Activated CD4-positive, alpha-beta T cell treated with anti-CD3 and anti-CD28 coated beads for 36 hours (primary cell): ENCODE results near the gene WDFY2. TPM values are rescaled to one million over a fixed set of nuclear protein-coding genes. Genes with fewer than 3 reads are reported as not detected.

Experiments used
- ATAC-seq: fragments of 200-7000 bp; cut with Tn5 transposase; one replicate; pipeline ENCODE4 v1.10.0; 2021; ENCODE audit warnings: mild to moderate bottlenecking, moderate library complexity
- CTCF ChIA-PET: fragments of 350-600 bp; sonication (Branson Sonifier 250); formaldehyde crosslinking; loops from one replicate; lab custom pipeline; 2021; ENCODE audit warnings: antibody characterized with exemption; lab: Charles Lee
- POLR2A ChIA-PET: fragments of 350-600 bp; sonication (Branson Sonifier 250); formaldehyde crosslinking; loops from one replicate; lab custom pipeline; 2021; ENCODE audit warnings: antibody characterized with exemption, inconsistent platforms; lab: Charles Lee
- DNase-seq: peaks from one replicate; pipeline ENCODE4 v3.0.0-alpha.2; 2020
- H3K27ac Mint-ChIP-seq: one replicate; pipeline ENCODE4 v1.8.0; 2021; ENCODE audit warnings: mixed read lengths
- H3K27me3 Mint-ChIP-seq: one replicate; pipeline ENCODE4 v1.8.0; 2021; ENCODE audit warnings: mixed read lengths
- H3K36me3 Mint-ChIP-seq: one replicate; pipeline ENCODE4 v1.8.0; 2021; ENCODE audit warnings: low read depth, mixed read lengths
- H3K4me1 Mint-ChIP-seq: one replicate; pipeline ENCODE4 v1.8.0; 2021; ENCODE audit warnings: mixed read lengths
- H3K4me3 Mint-ChIP-seq: one replicate; pipeline ENCODE4 v1.8.0; 2021; ENCODE audit warnings: mild to moderate bottlenecking, moderate library complexity, mixed read lengths
- H3K9me3 Mint-ChIP-seq: one replicate; pipeline ENCODE4 v1.8.0; 2021; ENCODE audit warnings: low read depth, mixed read lengths
- intact Hi-C, 2 experiments: fragments of 100-400 bp; cut with DNase I in 1 of 2; cut with micrococcal nuclease in 1 of 2; formaldehyde crosslinking; loops; one replicate each; pipeline versions ENCODE4 v1.14.2 to v1.15.1; 2022 to 2024; cut with DNase I, micrococcal nuclease
- total RNA-seq, 2 experiments: library from RNA; stranded (reverse); gene quantifications; one replicate each; pipeline ENCODE4 v1.2.3, GENCODE V29; 2021

The WDFY2 gene
- total RNA-seq, 2 experiments from 2014 or later = 7.4 to 9.5 TPM

- peak; percentile 75 for DNase-seq
Measured at GRCh38 chr13:51729866-51730553, 145.7 kb downstream of the WDFY2 start.

GRCh38 chr13:51730927-51731326 is 146.7 kb downstream of the WDFY2 start:
- DNase-seq = no peak
- ATAC-seq = no peak
- intact Hi-C loops = no loop called here
- ChIA-PET POLR2A (no interaction called here), CTCF (no interaction called here)
- no peaks in the 10 kb centered on the region for H3K9me3 Mint-ChIP-seq
- H3K27me3 Mint-ChIP-seq = no peaks in the 10 kb centered on the region
- no peak overlapping the region for H3K4me3 Mint-ChIP-seq
- no peak overlapping the region for H3K27ac Mint-ChIP-seq
- H3K36me3 Mint-ChIP-seq = peaks cover 11% of the 10 kb centered on the region
- H3K4me1 Mint-ChIP-seq = peaks cover 3% of the 10 kb centered on the region

More at GRCh38 chr13:51729866-51730553, 145.7 kb downstream of the WDFY2 start:
- peaks cover 8% of the 10 kb centered on the region for H3K36me3 Mint-ChIP-seq
- ChIA-PET CTCF (interaction anchor here (0.6 to 1.2 kb wide), 2 partner anchors 11 to 66 kb away, joined by 3 to 4 read pairs; no protein-coding TSS in a partner anchor), POLR2A (no interaction called here)
- no peaks in the 10 kb centered on the region for H3K9me3 Mint-ChIP-seq
- no peaks in the 10 kb centered on the region for H3K27me3 Mint-ChIP-seq
- ATAC-seq = peak; percentile 89
- intact Hi-C loops = loop anchor here in 1 of 2 experiments (5.0 kb wide), 1 partner anchor 278 kb away; the partner anchor contains the start of gene INTS6
- peaks cover 3% of the 10 kb centered on the region for H3K4me1 Mint-ChIP-seq
- H3K27ac Mint-ChIP-seq = no peak overlapping the region
- no peak overlapping the region for H3K4me3 Mint-ChIP-seq

- no peaks in the 10 kb centered on the region for H3K9me3 Mint-ChIP-seq
- no peaks in the 10 kb centered on the region for H3K27me3 Mint-ChIP-seq
- POLR2A ChIA-PET = no interaction called here
- CTCF ChIA-PET = interaction anchor here (1.1 kb wide), 1 partner anchor 10 kb away, joined by 3 read pairs; no protein-coding TSS in a partner anchor
- DNase-seq = no peak
- no peak for ATAC-seq
- H3K4me3 Mint-ChIP-seq = no peak overlapping the region
- peaks cover 11% of the 10 kb centered on the region for H3K36me3 Mint-ChIP-seq
- H3K4me1 Mint-ChIP-seq = peaks cover 3% of the 10 kb centered on the region
- intact Hi-C loops = no loop called here
- no peak overlapping the region for H3K27ac Mint-ChIP-seq
Measured at GRCh38 chr13:51731759-51732158, 147.5 kb downstream of the WDFY2 start.

GRCh38 chr13:51733374-51734298 is 149.4 kb downstream of the WDFY2 start:
- Mint-ChIP-seq H3K9me3 (no peaks in the 10 kb centered on the region), H3K27ac (no peak overlapping the region), H3K27me3 (no peaks in the 10 kb centered on the region), H3K4me1 (peaks cover 11% of the 10 kb centered on the region), H3K36me3 (peaks cover 5% of the 10 kb centered on the region), H3K4me3 (no peak overlapping the region)
- intact Hi-C loops = no loop called here
- CTCF ChIA-PET = interaction anchor here (1.1 kb wide), 1 partner anchor 12 kb away, joined by 3 read pairs; no protein-coding TSS in a partner anchor
- no peak for DNase-seq
- POLR2A ChIA-PET = no interaction called here
- no peak for ATAC-seq

GRCh38 chr13:51734786-51735185 is 150.5 kb downstream of the WDFY2 start:
- POLR2A ChIA-PET = no interaction called here
- ATAC-seq (no peak), DNase-seq (no peak)
- CTCF ChIA-PET = no interaction called here
- intact Hi-C loops = no loop called here
- H3K4me1 Mint-ChIP-seq = peaks cover 14% of the 10 kb centered on the region
- H3K9me3 Mint-ChIP-seq = no peaks in the 10 kb centered on the region
- peaks cover 12% of the 10 kb centered on the region for H3K36me3 Mint-ChIP-seq
- H3K4me3 Mint-ChIP-seq = no peak overlapping the region
- no peak overlapping the region for H3K27ac Mint-ChIP-seq
- no peaks in the 10 kb centered on the region for H3K27me3 Mint-ChIP-seq

GRCh38 chr13:51737609-51738008 is 153.3 kb downstream of the WDFY2 start:
- POLR2A ChIA-PET = no interaction called here
- Mint-ChIP-seq H3K4me3 (no peak overlapping the region), H3K36me3 (peaks cover 20% of the 10 kb centered on the region), H3K9me3 (no peaks in the 10 kb centered on the region), H3K4me1 (peaks cover 12% of the 10 kb centered on the region), H3K27ac (no peak overlapping the region), H3K27me3 (no peaks in the 10 kb centered on the region)
- CTCF ChIA-PET = interaction anchor here (0.9 kb wide), 1 partner anchor 20 kb away, joined by 3 read pairs; no protein-coding TSS in a partner anchor
- intact Hi-C loops = no loop called here
- ATAC-seq (peak; percentile 49), DNase-seq (peak; percentile 7)

GRCh38 chr13:51738226-51738905 is 154.1 kb downstream of the WDFY2 start:
- intact Hi-C loops = no loop called here
- POLR2A ChIA-PET = no interaction called here
- ATAC-seq (peak; percentile 72), DNase-seq (no peak)
- no peaks in the 10 kb centered on the region for H3K27me3 Mint-ChIP-seq
- peaks cover 18% of the 10 kb centered on the region for H3K36me3 Mint-ChIP-seq
- CTCF ChIA-PET = interaction anchor here (0.9 kb wide), 1 partner anchor 21 kb away, joined by 3 read pairs; no protein-coding TSS in a partner anchor
- peaks cover 12% of the 10 kb centered on the region for H3K4me1 Mint-ChIP-seq
- H3K9me3 Mint-ChIP-seq = no peaks in the 10 kb centered on the region
- H3K27ac Mint-ChIP-seq = no peak overlapping the region
- no peak overlapping the region for H3K4me3 Mint-ChIP-seq

- Mint-ChIP-seq H3K27me3 (no peaks in the 10 kb centered on the region), H3K36me3 (peaks cover 23% of the 10 kb centered on the region), H3K27ac (no peak overlapping the region), H3K4me3 (no peak overlapping the region), H3K4me1 (peaks cover 12% of the 10 kb centered on the region), H3K9me3 (no peaks in the 10 kb centered on the region)
- ChIA-PET CTCF (interaction anchor here (0.7 kb wide), 2 partner anchors 11 to 49 kb away, joined by 3 read pairs; no protein-coding TSS in a partner anchor), POLR2A (no interaction called here)
- intact Hi-C loops = no loop called here
- DNase-seq (no peak), ATAC-seq (no peak)
Measured at GRCh38 chr13:51739027-51739764, 154.9 kb downstream of the WDFY2 start.

GRCh38 chr13:51740698-51741097 is 156.4 kb downstream of the WDFY2 start:
- H3K27me3 Mint-ChIP-seq = no peaks in the 10 kb centered on the region
- ChIA-PET CTCF (interaction anchor here (1.2 to 1.6 kb wide), 2 partner anchors 9 to 57 kb away, joined by 5 to 7 read pairs; no protein-coding TSS in a partner anchor), POLR2A (no interaction called here)
- H3K27ac Mint-ChIP-seq = no peak overlapping the region
- H3K4me1 Mint-ChIP-seq = peaks cover 12% of the 10 kb centered on the region
- H3K36me3 Mint-ChIP-seq = peaks cover 27% of the 10 kb centered on the region
- H3K9me3 Mint-ChIP-seq = no peaks in the 10 kb centered on the region
- intact Hi-C loops = no loop called here
- no peak for DNase-seq
- no peak overlapping the region for H3K4me3 Mint-ChIP-seq
- ATAC-seq = no peak

- DNase-seq (no peak), ATAC-seq (no peak)
- CTCF ChIA-PET = interaction anchor here (0.6 to 1.2 kb wide), 3 partner anchors 8 to 182 kb away, joined by 3 to 5 read pairs (median 4); no protein-coding TSS in a partner anchor
- H3K4me1 Mint-ChIP-seq = peaks cover 12% of the 10 kb centered on the region
- POLR2A ChIA-PET = interaction anchor here (0.6 kb wide), 1 partner anchor 21 kb away, joined by 7 read pairs; no protein-coding TSS in a partner anchor
- H3K4me3 Mint-ChIP-seq = no peak overlapping the region
- peaks cover 24% of the 10 kb centered on the region for H3K36me3 Mint-ChIP-seq
- no peaks in the 10 kb centered on the region for H3K9me3 Mint-ChIP-seq
- intact Hi-C loops = no loop called here
- no peaks in the 10 kb centered on the region for H3K27me3 Mint-ChIP-seq
- no peak overlapping the region for H3K27ac Mint-ChIP-seq
Measured at GRCh38 chr13:51742031-51742430, 157.8 kb downstream of the WDFY2 start.
